T47D (cell line): ENCODE data around the gene CGNL1.

Experiments
- DNase-seq, 2 experiments: peaks; one replicate each; pipeline versions ENCODE4 v3.0.0 to v3.0.0-alpha.2; 2011 to 2012; ENCODE audit warnings: low read depth in 1 of 2, low spot score in 1 of 2
- JUND ChIP-seq: IDR thresholded peaks from 2 replicates; pipeline ENCODE4 v1.6.1; 2012; ENCODE audit warnings: low read depth
- in situ Hi-C: cut with HindIII; loops from 2 replicates; pipeline ENCODE4 v1.10.0; 2016; ENCODE audit warnings: low sequenced_read_pairs, low pct_unique_long_range_greater_than_20kb

Gene CGNL1

GRCh38 chr15:57540211-57540610 lies 163.9 kb downstream of the CGNL1 start:
- in situ Hi-C loops: no loop called here
- DNase-seq: no peak
- TF ChIP-seq JUND: no peak

- no peak for DNase-seq
- TF ChIP-seq JUND: no peak
- in situ Hi-C loops: no loop called here
Measured at GRCh38 chr15:57540736-57541135, 164.4 kb downstream of the CGNL1 start.

- in situ Hi-C loops: no loop called here
- DNase-seq: no peak
- no peak for TF ChIP-seq JUND
Measured at GRCh38 chr15:57541271-57541670, 165.0 kb downstream of the CGNL1 start.

GRCh38 chr15:57541805-57542504 lies 165.7 kb downstream of the CGNL1 start:
- peak; percentile 45 to 82 for DNase-seq
- in situ Hi-C loops: no loop called here
- TF ChIP-seq JUND: no peak

DNA sequence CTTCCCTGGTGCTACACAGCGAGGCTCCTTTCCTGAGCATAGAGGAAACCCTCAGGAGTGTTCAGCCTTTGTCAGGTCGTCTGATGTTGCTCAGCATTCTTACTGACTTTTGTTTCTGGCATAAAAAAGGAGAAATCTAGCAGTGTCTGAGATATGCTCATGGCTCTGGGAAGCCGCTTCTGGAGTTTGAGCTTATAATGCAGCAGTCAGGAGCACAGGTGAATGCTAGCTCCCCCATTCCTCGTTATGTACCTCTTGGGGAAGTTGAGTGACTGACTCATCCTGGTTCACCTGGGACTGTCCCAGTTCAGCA lies 166.2 kb downstream of the CGNL1 start:
- in situ Hi-C loops: no loop called here
- DNase-seq: no peak
- TF ChIP-seq JUND: no peak

DNA sequence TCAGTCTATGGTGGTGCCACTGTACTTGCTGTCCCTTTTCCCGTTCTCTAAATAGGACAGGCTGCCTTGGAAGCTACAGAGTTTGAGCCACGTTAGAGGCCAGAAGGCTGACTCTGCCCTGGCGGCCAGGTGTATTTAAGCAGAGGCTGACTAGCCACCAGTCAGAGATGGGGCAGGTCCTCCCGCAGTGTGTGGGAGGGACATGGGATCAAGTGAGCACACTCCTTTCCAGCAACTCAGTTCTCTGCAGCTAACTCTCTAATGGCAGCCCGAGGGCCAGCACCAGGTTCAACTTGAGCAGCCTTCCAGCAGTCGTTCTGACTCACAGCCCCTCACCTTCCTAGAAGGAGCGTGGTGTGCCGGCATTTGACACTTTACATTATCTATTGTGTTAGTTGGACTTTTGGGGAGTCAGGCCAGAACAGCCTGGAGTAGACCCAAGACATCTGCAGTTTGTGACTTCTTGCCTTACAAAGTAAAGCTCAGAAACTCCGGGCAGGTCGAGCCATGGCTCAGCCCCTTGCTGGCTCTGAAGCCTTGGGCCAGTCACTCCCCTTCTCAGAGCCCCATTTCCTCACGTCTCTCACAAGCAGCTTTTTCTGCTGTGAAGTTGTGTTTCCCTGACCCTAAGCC lies 168.7 kb downstream of the CGNL1 start:
- DNase-seq: no peak
- TF ChIP-seq JUND: no peak
- in situ Hi-C loops: no loop called here

- in situ Hi-C loops: no loop called here
- TF ChIP-seq JUND: no peak
- no peak for DNase-seq
Measured at GRCh38 chr15:57545995-57546394, 169.7 kb downstream of the CGNL1 start.

DNA sequence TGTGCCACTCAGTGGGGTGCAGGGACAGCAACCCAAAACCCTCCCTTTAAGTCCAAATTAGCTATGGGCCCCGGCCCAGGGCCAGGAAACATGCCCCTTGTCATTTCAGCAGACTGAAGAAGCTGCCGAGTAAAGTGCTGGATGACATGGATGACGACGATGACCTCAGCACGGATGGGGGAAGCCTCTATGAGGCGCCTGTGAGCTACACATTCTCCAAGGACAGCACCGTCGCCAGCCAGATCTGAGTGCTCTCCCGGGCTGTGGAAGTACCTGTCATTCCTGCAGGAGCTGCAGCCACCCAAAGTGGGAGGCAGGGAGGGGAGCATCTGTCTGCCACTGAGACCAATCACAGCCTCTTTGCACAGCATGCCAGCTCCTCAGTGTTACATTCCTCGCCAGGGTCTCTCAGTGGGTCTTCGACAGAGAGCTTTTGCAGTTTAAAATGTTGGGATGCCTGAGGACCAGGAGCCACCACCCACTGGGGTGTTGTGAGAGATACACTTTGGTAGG lies 171.0 kb downstream of the CGNL1 start:
- in situ Hi-C loops: no loop called here
- no peak for DNase-seq
- no peak for TF ChIP-seq JUND

DNA sequence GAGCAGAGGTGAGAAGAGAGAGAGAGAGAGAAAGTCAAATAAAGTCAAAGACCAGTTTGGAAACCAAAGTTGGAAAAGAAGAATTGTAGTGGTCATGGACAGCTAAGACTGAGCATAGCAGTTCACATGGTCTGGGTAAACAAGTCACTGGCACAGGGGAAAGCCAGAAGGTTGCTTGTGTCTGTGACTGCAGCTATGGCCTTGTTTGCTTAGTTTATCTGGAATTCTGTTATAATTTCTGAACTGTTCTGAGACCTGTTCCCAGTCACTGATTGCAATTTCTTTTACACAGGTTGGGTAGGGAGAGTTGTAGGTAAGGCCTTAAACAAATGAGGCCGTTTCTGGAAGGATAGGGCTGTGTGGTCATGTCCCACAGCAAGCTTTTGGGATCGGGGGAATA lies 172.0 kb downstream of the CGNL1 start:
- DNase-seq: no peak
- in situ Hi-C loops: no loop called here

DNA sequence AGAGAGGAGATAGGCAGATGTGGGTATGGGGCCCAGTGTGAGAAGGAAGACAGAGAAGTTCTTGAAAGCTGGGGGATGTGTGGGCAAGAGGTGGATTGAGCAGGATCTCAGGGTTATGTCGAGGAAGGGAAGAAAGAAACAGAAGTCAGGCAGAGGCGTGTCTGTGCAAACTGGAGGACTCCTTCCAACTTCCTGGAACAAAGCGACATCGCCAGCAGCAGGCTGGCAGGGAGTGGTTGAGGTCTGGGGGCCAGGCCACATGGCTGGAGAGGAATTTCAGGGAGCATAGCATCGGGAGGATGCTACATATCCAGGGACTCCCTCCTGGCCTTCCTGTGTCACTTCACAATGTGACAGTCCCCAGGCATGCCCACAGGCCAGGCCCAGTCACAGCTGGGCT lies 172.5 kb downstream of the CGNL1 start:
- no peak for DNase-seq
- in situ Hi-C loops: no loop called here
- no peak for TF ChIP-seq JUND

More for the DNA sequence above, 172.0 kb downstream of the CGNL1 start:
- TF ChIP-seq JUND: no peak

DNA sequence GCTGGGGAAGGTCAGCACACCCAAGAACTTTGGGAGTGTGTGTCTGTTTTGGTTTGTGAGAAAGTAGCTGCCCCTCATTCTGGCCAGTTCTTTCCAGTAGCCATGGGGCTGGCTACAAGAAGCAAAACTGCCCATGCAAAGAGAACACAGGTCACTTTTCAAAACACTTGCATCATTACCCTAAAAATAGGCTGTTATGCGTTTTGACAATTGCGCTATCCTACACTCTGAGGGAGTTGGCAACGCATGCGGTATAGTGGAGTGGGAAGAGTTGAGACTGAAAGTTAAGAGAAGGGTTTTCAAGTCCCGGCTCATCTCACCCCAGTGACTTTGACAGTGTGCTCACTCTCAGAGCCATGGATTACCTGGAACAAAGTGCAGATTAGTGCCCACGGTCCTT lies 173.6 kb downstream of the CGNL1 start:
- in situ Hi-C loops: no loop called here
- no peak for TF ChIP-seq JUND
- no peak for DNase-seq

DNA sequence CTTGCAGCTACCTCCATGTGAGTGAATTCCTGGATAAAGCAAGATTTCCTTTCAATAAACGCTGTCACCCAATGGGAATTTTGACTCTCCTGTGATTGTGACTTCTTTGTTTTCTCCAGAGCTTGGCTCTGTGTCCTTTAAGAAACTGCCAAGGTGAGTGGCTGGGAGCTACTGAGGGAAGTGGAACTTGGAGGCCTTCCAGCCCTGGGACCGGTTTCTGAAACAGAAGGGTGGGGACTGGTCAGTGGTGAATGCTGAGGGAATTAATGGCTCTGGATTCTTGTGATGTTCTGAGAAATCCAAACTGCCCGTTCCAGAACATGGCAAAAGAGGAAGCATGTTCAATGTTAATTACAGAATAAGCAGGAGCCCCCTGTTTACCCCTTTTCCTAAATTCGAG lies 174.3 kb downstream of the CGNL1 start:
- in situ Hi-C loops: no loop called here
- no peak for TF ChIP-seq JUND
- DNase-seq: peak; percentile 11 to 66

GRCh38 chr15:57551715-57552677 lies 175.7 kb downstream of the CGNL1 start:
- peak; percentile 30 to 84 for DNase-seq
- no peak for TF ChIP-seq JUND
- in situ Hi-C loops: no loop called here
